Activated naive CD8-positive, alpha-beta T cell treated with anti-CD3 and anti-CD28 coated beads, Interleukin-2, amount 50 U/mL, for 16 hours (primary cell): Measurements from ENCODE around the gene IL1RAPL1.

ENCODE experiments used
- DNase-seq: peaks from one replicate; pipeline ENCODE4 v3.0.0-alpha.2; 2020; ENCODE audit warnings: low read depth, low spot score

IL1RAPL1 gene

GRCh38 chrX:29746326-29746725 lies 1159.1 kb downstream of the IL1RAPL1 start:
- no peak for DNase-seq

GRCh38 chrX:29762006-29762405 lies 1174.8 kb downstream of the IL1RAPL1 start:
- no peak for DNase-seq

- DNase-seq, result no peak
Measured at GRCh38 chrX:29775890-29776289, 1188.6 kb downstream of the IL1RAPL1 start.

- DNase-seq, result no peak
Measured at GRCh38 chrX:29787656-29788055, 1200.4 kb downstream of the IL1RAPL1 start.

- no peak for DNase-seq
Measured at GRCh38 chrX:29788991-29789699, 1201.9 kb downstream of the IL1RAPL1 start.

GRCh38 chrX:29792335-29792734 lies 1205.1 kb downstream of the IL1RAPL1 start:
- no peak for DNase-seq

GRCh38 chrX:29797156-29797555 lies 1209.9 kb downstream of the IL1RAPL1 start:
- no peak for DNase-seq

- no peak for DNase-seq
Measured at GRCh38 chrX:29798469-29798868, 1211.2 kb downstream of the IL1RAPL1 start.

GRCh38 chrX:29813174-29813573 lies 1225.9 kb downstream of the IL1RAPL1 start:
- no peak for DNase-seq

- DNase-seq, result no peak
Measured at GRCh38 chrX:29824176-29824906, 1237.1 kb downstream of the IL1RAPL1 start.

- no peak for DNase-seq
Measured at GRCh38 chrX:29826742-29827141, 1239.5 kb downstream of the IL1RAPL1 start.

- DNase-seq, result no peak
Measured at GRCh38 chrX:29834311-29834710, 1247.1 kb downstream of the IL1RAPL1 start.

- no peak for DNase-seq
Measured at GRCh38 chrX:29834764-29835163, 1247.5 kb downstream of the IL1RAPL1 start.

GRCh38 chrX:29841750-29842149 lies 1254.5 kb downstream of the IL1RAPL1 start:
- DNase-seq, result no peak

GRCh38 chrX:29842552-29842951 lies 1255.3 kb downstream of the IL1RAPL1 start:
- DNase-seq, result no peak

- DNase-seq, result no peak
Measured at GRCh38 chrX:29851857-29852605, 1264.8 kb downstream of the IL1RAPL1 start.

GRCh38 chrX:29852767-29853166 lies 1265.5 kb downstream of the IL1RAPL1 start:
- no peak for DNase-seq

- DNase-seq, result no peak
Measured at GRCh38 chrX:29858714-29859113, 1271.5 kb downstream of the IL1RAPL1 start.

- no peak for DNase-seq
Measured at GRCh38 chrX:29862126-29862677, 1275.0 kb downstream of the IL1RAPL1 start.

- DNase-seq, result no peak
Measured at GRCh38 chrX:29867971-29868370, 1280.7 kb downstream of the IL1RAPL1 start.

GRCh38 chrX:29869837-29870236 lies 1282.6 kb downstream of the IL1RAPL1 start:
- no peak for DNase-seq

GRCh38 chrX:29870608-29871007 lies 1283.4 kb downstream of the IL1RAPL1 start:
- no peak for DNase-seq
